ENCODE data around the gene NEUROG1. TPM values are rescaled to one million over a fixed set of nuclear protein-coding genes. Genes with fewer than 3 reads are reported as not detected.
A peak's percentile ranks its signal among the peaks of the same experiment; 100 is the strongest.
"Not testable (repeated sequence)": the region's sequence is repeated elsewhere in the genome, so short reads cannot be mapped to it uniquely, and the experiment has no call there.

The NEUROG1 gene
- total RNA-seq, 1 experiment from 2014 or later, result not detected

DNA sequence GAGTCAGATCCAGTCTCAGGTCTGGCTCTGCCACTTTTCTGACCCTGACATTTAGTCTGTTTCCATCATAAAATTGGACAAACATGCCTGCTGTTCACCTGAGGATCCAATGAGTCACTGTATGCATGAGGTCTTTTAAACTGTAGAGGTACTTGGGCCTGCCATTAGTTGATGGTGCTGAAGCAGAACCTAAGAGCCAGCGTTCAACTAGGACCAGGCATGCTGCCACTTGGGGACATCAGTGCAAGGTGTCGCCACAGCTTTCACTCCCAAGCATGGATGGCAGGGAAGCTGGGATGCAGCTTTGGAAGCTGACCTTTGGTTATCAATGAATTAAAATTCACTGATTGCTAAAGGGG, 37.1 kb downstream of the NEUROG1 start:
- no peak for DNase-seq (ENCODE audit: extremely low read depth, low read depth)

- no peak for DNase-seq (ENCODE audit: extremely low read depth, low read depth)
Observed at GRCh38 chr5:135497971-135498636, 37.7 kb downstream of the NEUROG1 start.

DNA sequence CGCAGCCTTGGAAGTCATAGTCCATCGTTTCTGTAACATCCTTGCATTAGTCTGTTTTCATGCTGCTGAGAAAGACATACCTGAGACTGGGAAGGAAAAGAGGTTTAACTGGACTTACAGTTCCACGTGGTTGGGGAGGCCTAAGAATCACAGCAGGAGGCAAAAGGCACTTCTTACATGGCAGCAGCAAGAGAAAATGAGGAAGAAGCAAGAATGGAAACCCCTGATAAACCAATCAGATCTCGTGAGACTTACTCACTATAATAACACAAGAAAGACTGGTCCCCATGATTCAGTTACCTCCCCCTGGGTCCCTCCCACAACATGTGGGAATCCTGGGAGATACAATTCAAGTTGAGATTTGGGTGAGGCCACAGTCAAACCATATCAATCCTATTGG, 40.2 kb downstream of the NEUROG1 start:
- DNase-seq (ENCODE audit: extremely low read depth, low read depth), result not testable (repeated sequence)

GRCh38 chr5:135494196-135494595, 41.6 kb downstream of the NEUROG1 start:
- DNase-seq (ENCODE audit: extremely low read depth, low read depth), result no peak

GRCh38 chr5:135493406-135494180, 42.2 kb downstream of the NEUROG1 start:
- peak; percentile 46 for DNase-seq (ENCODE audit: extremely low read depth, low read depth)

DNA sequence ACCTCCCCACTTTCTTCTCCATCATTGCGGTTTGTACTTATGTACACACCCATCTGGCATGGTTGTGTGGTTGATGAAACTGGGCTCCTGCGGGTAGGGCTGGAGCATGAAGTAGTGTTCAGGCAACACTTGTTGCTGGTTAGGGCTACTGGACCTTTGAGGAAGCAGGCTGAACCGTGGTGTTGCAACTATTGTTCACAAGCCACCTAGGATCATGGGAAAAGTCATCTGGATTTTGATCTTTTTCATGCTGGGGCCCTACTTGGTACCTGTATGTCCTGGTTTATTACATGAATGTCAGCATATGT, 43.5 kb downstream of the NEUROG1 start:
- DNase-seq (ENCODE audit: extremely low read depth, low read depth), result no peak

DNA sequence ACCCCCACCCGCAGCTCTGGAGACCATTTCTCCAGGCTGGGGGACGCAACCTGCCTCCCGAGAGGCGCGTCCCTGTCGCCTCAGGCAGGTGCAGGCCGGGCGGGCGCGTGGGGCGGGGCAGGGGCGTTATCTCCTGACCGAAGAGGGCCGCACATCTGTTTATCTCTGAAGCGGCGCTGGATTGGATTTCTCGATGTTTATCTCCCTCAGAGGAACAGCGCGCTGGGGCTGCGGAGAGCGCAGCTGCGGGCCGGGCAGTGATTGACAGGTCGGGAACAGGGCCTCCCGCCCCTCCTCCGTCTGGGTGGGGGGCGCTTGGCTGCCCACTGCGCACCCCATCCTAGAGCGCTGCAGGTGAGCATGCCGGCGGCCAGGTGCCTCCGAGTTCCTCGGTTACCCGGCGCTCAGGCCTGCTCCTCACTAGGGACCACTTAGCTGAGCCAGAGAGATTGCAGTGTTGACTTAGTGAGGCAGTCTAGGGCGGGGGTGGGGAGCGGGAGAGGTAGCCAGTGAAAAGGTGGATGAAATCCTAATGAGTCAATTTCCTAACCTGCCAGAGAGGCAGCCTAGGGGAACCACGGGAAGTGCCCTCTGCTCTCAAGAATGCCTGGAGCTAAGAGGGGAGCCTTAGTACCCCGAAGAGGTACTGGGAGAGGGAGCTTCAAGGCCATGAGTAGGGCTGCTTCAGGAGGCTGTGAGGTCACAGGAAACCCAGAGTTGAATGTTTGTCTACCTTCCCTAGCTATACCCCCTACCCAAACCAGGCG, 44.0 kb downstream of the NEUROG1 start:
- no peak for DNase-seq (ENCODE audit: extremely low read depth, low read depth)

DNA sequence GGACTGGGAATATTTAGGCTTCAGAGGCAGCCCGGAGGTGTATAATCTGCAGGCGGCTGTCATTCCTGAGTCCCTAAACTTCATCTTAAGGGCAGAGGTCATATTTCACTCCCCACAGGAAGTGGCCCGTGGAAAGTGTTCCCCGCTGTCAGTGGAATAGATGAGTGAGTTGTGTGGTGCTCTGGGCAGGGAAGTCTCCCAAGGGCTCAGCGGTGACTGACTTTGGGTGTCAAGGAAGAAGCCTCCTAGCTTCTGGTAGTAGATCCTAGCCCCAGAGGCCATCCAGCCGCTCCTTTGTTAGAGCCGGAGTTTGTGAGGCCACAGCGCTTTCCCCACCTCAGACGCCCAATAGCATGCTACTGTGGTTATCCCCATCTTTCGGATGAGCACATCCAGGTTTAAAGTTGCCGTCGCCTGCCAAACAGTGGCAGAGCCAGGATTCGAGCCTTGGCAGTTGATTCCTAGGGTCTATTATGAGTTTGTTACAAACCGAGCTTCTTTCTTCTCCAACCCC, 44.7 kb downstream of the NEUROG1 start:
- no peak for DNase-seq (ENCODE audit: extremely low read depth, low read depth)

- no peak for DNase-seq (ENCODE audit: extremely low read depth, low read depth)
Observed at GRCh38 chr5:135490245-135491037, 45.3 kb downstream of the NEUROG1 start.

DNA sequence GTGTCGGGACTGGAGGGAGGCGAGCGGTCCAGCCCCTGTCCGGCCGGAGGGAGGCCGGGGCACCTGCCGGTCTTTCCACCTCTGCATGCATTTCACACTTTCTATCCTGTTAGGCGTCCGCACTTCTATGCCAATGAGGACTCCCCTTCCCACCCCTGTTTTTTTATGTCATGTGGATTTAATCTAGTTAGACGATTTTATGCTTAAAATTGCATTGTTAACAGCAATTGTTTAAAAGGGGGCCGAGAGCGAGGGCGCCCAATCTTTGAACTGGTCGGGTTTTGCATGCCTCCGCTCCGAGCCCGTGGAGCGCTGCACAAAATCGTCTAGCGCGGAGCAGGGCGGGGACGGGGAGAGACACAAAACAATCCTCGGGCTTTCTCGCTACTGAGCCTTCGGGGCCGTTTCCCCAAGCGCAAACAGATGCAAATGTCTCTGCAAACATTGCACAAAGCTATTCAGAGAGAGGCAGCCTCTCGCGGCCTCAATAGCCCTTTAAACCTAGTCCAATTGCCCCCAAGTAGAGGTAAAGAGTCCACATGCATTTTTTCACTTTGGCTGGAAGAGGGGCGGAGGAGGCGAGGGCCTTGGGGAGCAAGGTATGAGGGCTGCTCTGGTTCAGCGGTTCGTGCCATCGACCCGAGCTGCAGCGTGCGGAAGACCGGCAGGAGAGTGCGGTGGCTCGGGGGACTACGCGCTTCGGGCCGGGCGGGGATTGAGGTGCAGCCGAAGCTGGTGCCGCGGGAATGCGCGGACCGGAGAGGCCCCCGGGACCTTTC, 46.1 kb downstream of the NEUROG1 start:
- DNase-seq (ENCODE audit: extremely low read depth, low read depth), result no peak

DNA sequence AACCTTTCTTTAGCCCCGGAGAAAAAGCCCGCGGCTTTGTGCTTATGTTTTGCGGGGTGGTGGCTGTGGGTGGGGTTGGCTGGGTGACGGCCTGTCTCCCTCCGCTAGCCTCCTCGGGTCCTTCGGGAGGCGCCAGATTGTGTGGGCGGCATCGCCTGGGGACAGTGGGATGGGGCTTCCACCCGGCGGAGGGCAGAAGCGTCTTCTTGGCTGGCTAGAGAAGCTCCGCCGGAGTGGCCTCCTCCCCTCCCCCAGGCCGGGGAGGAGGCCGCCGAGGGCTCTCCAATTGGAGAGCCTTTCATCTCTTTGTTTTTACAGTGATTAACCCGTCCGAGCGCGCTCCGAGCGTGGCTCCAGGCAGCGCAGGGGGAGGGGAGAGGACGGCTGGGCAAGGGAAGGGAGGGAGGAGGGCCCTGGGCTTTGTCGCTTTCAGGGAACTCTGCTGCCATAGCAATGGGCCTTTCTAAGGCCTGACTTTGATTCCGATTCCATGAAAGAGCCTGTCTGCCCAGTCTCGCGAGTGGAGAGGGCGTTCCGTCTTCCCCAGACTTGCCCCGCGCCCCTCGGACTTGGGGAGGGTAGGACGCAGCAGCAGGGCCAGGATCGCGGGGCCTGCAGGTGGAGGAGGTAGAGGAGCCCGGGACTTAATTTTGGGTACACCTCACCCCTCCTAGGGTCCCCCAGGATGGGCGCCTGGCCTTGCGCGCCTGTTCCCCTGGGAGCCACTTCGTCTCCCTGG, 46.9 kb downstream of the NEUROG1 start:
- DNase-seq (ENCODE audit: extremely low read depth, low read depth), result peak; percentile 74

GRCh38 chr5:135487839-135488514, 47.8 kb downstream of the NEUROG1 start:
- DNase-seq (ENCODE audit: extremely low read depth, low read depth), result no peak

DNA sequence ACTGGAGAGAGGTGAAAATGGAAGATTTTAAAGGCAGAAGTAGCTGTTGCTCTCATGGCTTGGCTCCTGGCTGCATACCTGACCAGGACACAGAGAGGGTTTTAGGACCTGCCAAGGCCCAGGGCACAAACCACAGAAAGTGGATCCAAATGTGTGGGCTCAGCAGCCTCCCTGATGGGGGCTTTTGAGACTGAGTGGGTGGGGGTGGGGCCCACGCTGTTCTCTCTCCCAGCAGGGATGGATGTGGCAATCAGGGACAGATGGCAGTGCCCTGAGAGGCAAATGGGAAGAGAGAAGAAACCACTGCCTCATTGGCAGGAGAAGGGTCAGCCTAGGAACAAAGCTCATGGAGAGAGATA, 48.7 kb downstream of the NEUROG1 start:
- no peak for DNase-seq (ENCODE audit: extremely low read depth, low read depth)

DNA sequence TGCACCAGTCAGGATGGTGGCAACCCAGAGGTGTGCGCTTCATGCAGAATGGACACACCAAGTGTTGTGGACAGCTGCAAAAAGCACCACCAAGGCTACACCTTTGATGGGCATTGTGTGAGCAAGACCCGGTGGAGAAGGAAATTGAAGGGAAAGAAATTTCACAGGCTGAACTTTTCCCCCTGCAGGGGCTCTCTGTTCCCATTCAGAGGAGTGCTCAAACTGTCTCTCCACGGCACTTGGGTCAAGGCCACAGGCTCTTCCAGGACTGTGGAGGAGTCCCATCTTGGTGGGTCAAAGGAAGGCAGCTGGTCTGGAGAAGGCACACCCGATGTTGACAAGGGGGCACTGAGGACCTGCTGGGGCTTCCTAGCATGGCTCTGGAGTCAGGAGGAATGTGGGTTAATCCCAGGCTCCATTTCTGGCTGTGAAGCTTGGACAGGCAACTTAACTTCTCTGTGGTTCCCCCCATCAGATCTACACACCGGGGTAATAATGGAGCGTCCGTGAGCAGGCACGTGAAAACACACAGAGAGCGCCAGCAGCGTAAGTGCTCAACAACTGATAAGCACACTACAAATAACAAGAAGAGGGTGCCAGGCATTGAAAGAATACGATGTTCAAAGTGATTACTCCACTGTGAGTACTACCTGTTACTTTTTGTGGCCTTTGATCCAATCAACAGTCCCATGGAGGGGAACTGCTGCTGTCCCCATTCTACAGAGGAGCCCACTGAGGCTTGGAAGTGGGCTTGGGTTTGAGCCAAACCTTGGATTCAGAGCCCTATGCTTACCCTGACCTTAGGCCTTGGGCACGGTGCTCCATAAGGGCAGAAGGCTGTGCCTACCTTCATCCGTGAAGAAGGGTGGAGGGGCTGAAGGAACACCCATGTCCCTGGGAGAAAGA, 49.4 kb downstream of the NEUROG1 start:
- no peak for DNase-seq (ENCODE audit: extremely low read depth, low read depth)

DNA sequence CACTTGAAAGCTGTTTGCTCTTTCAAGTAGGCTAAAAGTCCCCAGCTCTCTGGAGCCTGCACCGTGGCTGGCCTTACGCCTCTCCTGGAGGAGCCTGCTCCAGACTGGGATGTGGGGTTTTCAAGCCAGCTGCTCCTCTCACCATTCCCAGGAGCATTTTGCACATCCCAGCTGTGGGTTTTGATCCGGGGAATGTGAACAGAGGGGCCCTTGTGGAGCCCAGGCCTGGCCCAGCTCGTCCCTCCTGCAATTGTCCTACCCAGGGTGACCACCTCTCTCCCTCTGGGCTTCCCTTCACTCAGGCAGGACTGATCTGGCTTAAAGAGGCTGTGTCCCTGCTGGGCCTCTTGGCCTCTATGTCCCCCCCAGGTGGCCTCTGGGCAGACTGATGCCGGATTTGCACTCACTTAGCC, 51.1 kb downstream of the NEUROG1 start:
- no peak for DNase-seq (ENCODE audit: extremely low read depth, low read depth)
